ENCODE measurements around the gene ING1.

ING1 gene

GRCh38 chr13:110705826-110706569, 7.5 kb upstream of the ING1 start, which contains the start of gene CARS2:
Gene CARS2 (minus strand): TSS chr13:110706116. CDS start chr13:110706093, 23 bp downstream.
- no peaks in the 10 kb centered on the region for H3K27me3 ChIP-seq (ENCODE audit: low read depth, low read length)
- H3K27ac ChIP-seq (ENCODE audit: low read length): peak within 1 kb of the TSS; percentile 54
- no peaks in the 10 kb centered on the region for H3K9me3 ChIP-seq (ENCODE audit: control insufficient read depth in 1 of 2, low read length in 2 of 2)
- H3K4me1 ChIP-seq (ENCODE audit: control insufficient read depth in 1 of 2, insufficient read depth in 2 of 2, low read length in 2 of 2): peaks cover 14 to 28% of the 10 kb centered on the region in 2 donors
- peak within 1 kb of the TSS; percentile 71 to 79 for H3K4me3 ChIP-seq (ENCODE audit: low read depth in 1 of 2, low read length in 2 of 2)
- peaks cover 0 to 19% of the 10 kb centered on the region in 2 donors for H3K36me3 ChIP-seq (ENCODE audit: control insufficient read depth in 1 of 2, insufficient read depth in 2 of 2, low read length in 2 of 2)

GRCh38 chr13:110706570-110707372, 6.7 kb upstream of the ING1 start:
- Histone ChIP-seq H3K36me3 (ENCODE audit: control insufficient read depth in 1 of 2, insufficient read depth in 2 of 2, low read length in 2 of 2) (peaks cover 0 to 12% of the 10 kb centered on the region in 2 donors), H3K4me1 (ENCODE audit: control insufficient read depth in 1 of 2, insufficient read depth in 2 of 2, low read length in 2 of 2) (peaks cover 14 to 36% of the 10 kb centered on the region in 2 donors), H3K9me3 (ENCODE audit: control insufficient read depth in 1 of 2, low read length in 2 of 2) (no peaks in the 10 kb centered on the region), H3K27ac (ENCODE audit: low read length) (no peak overlapping the region), H3K4me3 (ENCODE audit: low read depth in 1 of 2, low read length in 2 of 2) (peak overlapping the region; percentile 59 to 79), H3K27me3 (ENCODE audit: low read depth, low read length) (no peaks in the 10 kb centered on the region)

GRCh38 chr13:110712081-110712848, 1.2 kb upstream of the ING1 start:
- peak overlapping the region; percentile 98 for H3K27ac ChIP-seq (ENCODE audit: low read length)
- no peaks in the 10 kb centered on the region for H3K9me3 ChIP-seq (ENCODE audit: control insufficient read depth in 1 of 2, low read length in 2 of 2)
- H3K36me3 ChIP-seq (ENCODE audit: control insufficient read depth in 1 of 2, insufficient read depth in 2 of 2, low read length in 2 of 2): peaks cover 0 to 7% of the 10 kb centered on the region in 2 donors
- no peaks in the 10 kb centered on the region for H3K27me3 ChIP-seq (ENCODE audit: low read depth, low read length)
- H3K4me3 ChIP-seq (ENCODE audit: low read depth in 1 of 2, low read length in 2 of 2): peak overlapping the region; percentile 86 to 89
- peaks cover 0 to 16% of the 10 kb centered on the region in 2 donors for H3K4me1 ChIP-seq (ENCODE audit: control insufficient read depth in 1 of 2, insufficient read depth in 2 of 2, low read length in 2 of 2)

GRCh38 chr13:110712849-110713641, 455 bp upstream of the ING1 start:
- Histone ChIP-seq H3K27me3 (ENCODE audit: low read depth, low read length) (no peaks in the 10 kb centered on the region), H3K9me3 (ENCODE audit: control insufficient read depth in 1 of 2, low read length in 2 of 2) (no peaks in the 10 kb centered on the region), H3K4me3 (ENCODE audit: low read depth in 1 of 2, low read length in 2 of 2) (peak overlapping the region; percentile 86 to 89), H3K36me3 (ENCODE audit: control insufficient read depth in 1 of 2, insufficient read depth in 2 of 2, low read length in 2 of 2) (peaks cover 0 to 7% of the 10 kb centered on the region in 2 donors), H3K4me1 (ENCODE audit: control insufficient read depth in 1 of 2, insufficient read depth in 2 of 2, low read length in 2 of 2) (peaks cover 3 to 24% of the 10 kb centered on the region in 2 donors), H3K27ac (ENCODE audit: low read length) (peak overlapping the region; percentile 98)

GRCh38 chr13:110713981-110714796, 689 bp downstream of the ING1 start:
- H3K36me3 ChIP-seq (ENCODE audit: control insufficient read depth in 1 of 2, insufficient read depth in 2 of 2, low read length in 2 of 2): peaks cover 0 to 9% of the 10 kb centered on the region in 2 donors

GRCh38 chr13:110714797-110715394, 1.4 kb downstream of the ING1 start:
- Histone ChIP-seq H3K4me3 (ENCODE audit: low read depth in 1 of 2, low read length in 2 of 2) (peak overlapping the region; percentile 73 to 89), H3K27me3 (ENCODE audit: low read depth, low read length) (no peaks in the 10 kb centered on the region), H3K4me1 (ENCODE audit: control insufficient read depth in 1 of 2, insufficient read depth in 2 of 2, low read length in 2 of 2) (peaks cover 6 to 26% of the 10 kb centered on the region in 2 donors), H3K27ac (ENCODE audit: low read length) (peak overlapping the region; percentile 91), H3K36me3 (ENCODE audit: control insufficient read depth in 1 of 2, insufficient read depth in 2 of 2, low read length in 2 of 2) (peaks cover 0 to 15% of the 10 kb centered on the region in 2 donors), H3K9me3 (ENCODE audit: control insufficient read depth in 1 of 2, low read length in 2 of 2) (no peaks in the 10 kb centered on the region)

More at GRCh38 chr13:110713981-110714796, 689 bp downstream of the ING1 start:
- Histone ChIP-seq H3K4me3 (ENCODE audit: low read depth in 1 of 2, low read length in 2 of 2) (peak overlapping the region; percentile 73 to 89), H3K27ac (ENCODE audit: low read length) (peak overlapping the region; percentile 91), H3K27me3 (ENCODE audit: low read depth, low read length) (no peaks in the 10 kb centered on the region), H3K4me1 (ENCODE audit: control insufficient read depth in 1 of 2, insufficient read depth in 2 of 2, low read length in 2 of 2) (peaks cover 6 to 26% of the 10 kb centered on the region in 2 donors), H3K9me3 (ENCODE audit: control insufficient read depth in 1 of 2, low read length in 2 of 2) (no peaks in the 10 kb centered on the region)

- H3K27me3 ChIP-seq (ENCODE audit: low read depth, low read length): no peaks in the 10 kb centered on the region
- H3K9me3 ChIP-seq (ENCODE audit: control insufficient read depth in 1 of 2, low read length in 2 of 2): no peaks in the 10 kb centered on the region
- peak overlapping the region; percentile 91 for H3K27ac ChIP-seq (ENCODE audit: low read length)
Observed at GRCh38 chr13:110715395-110716246, 2.1 kb downstream of the ING1 start.

GRCh38 chr13:110716247-110716515, 2.7 kb downstream of the ING1 start:
- H3K36me3 ChIP-seq (ENCODE audit: control insufficient read depth in 1 of 2, insufficient read depth in 2 of 2, low read length in 2 of 2): peaks cover 10 to 15% of the 10 kb centered on the region in 2 donors
- H3K4me1 ChIP-seq (ENCODE audit: control insufficient read depth in 1 of 2, insufficient read depth in 2 of 2, low read length in 2 of 2): peaks cover 6 to 23% of the 10 kb centered on the region in 2 donors
- H3K27ac ChIP-seq (ENCODE audit: low read length): peak overlapping the region; percentile 85
- no peaks in the 10 kb centered on the region for H3K27me3 ChIP-seq (ENCODE audit: low read depth, low read length)
- peak overlapping the region; percentile 91 to 93 for H3K4me3 ChIP-seq (ENCODE audit: low read depth in 1 of 2, low read length in 2 of 2)
- H3K9me3 ChIP-seq (ENCODE audit: control insufficient read depth in 1 of 2, low read length in 2 of 2): no peaks in the 10 kb centered on the region

More at GRCh38 chr13:110715395-110716246, 2.1 kb downstream of the ING1 start:
- H3K36me3 ChIP-seq (ENCODE audit: control insufficient read depth in 1 of 2, insufficient read depth in 2 of 2, low read length in 2 of 2): peaks cover 5 to 15% of the 10 kb centered on the region in 2 donors
- peaks cover 6 to 26% of the 10 kb centered on the region in 2 donors for H3K4me1 ChIP-seq (ENCODE audit: control insufficient read depth in 1 of 2, insufficient read depth in 2 of 2, low read length in 2 of 2)
- peak overlapping the region; percentile 91 to 93 for H3K4me3 ChIP-seq (ENCODE audit: low read depth in 1 of 2, low read length in 2 of 2)

GRCh38 chr13:110719036-110719710, 5.7 kb downstream of the ING1 start:
- Histone ChIP-seq H3K9me3 (ENCODE audit: control insufficient read depth in 1 of 2, low read length in 2 of 2) (no peaks in the 10 kb centered on the region), H3K4me1 (ENCODE audit: control insufficient read depth in 1 of 2, insufficient read depth in 2 of 2, low read length in 2 of 2) (peaks cover 6 to 18% of the 10 kb centered on the region in 2 donors), H3K27ac (ENCODE audit: low read length) (no peak overlapping the region), H3K4me3 (ENCODE audit: low read depth in 1 of 2, low read length in 2 of 2) (no peak overlapping the region), H3K27me3 (ENCODE audit: low read depth, low read length) (no peaks in the 10 kb centered on the region), H3K36me3 (ENCODE audit: control insufficient read depth in 1 of 2, insufficient read depth in 2 of 2, low read length in 2 of 2) (peaks cover 8 to 10% of the 10 kb centered on the region in 2 donors)

All from muscle layer of duodenum (tissue), 2 donors.